GM18526 (cell line): ENCODE measurements around the gene FNTB.

Source experiments
- POLR2A ChIP-seq: IDR thresholded peaks from 3 replicates; pipeline ENCODE4 v1.6.1; 2011; ENCODE audit not compliant: insufficient read length; ENCODE audit errors: extremely low read depth

Gene FNTB

DNA sequence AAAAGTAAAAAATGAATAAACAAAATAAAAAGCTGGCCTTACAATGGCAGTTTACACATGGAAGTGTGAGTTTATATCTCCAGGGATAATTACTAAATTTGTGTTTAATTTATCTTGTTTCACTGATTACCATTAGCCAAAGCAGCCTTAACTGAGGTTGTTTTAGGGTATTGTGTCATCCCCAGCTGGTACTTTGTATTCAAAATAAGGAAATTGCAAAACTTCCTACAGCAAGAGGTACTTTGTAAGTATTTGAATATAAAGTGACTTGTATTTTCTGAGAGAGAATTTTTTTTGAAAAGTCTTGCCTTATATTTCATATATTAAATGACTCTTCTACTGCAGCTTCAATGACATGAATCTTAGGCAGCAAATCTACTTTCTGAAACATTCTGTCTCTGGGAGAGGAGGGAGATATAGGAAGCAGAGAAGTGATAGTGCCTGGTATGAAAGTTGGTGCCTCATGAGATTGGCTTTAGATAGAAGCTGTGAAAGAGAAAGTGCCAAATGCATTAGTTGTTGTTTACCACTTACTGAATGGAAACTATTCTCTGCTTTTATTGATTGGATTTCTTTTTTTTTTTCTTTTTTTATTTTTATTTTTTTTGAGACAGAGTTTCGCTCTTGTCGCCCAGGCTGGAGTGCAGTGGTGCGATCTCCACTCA lies 6.7 kb downstream of the FNTB start:
- TF ChIP-seq POLR2A = no peak

DNA sequence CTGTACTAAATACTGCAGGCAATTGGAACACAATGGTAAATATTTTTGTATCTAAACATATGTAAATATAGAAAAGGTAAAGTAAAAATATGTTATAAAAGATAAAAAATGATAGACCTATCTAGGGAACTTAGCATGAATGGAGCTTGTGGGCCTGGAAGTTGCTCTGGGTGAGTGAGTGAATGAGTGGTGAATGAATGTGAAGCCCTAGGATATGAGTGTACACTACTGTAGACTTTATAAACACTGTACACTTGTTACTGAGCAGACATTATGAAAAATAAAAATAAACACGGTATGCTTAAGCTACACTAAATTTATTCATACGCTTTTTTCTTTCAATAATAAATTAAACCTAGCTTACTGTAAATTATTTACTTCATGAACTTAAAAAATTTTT lies 7.8 kb downstream of the FNTB start:
- TF ChIP-seq POLR2A = no peak

DNA sequence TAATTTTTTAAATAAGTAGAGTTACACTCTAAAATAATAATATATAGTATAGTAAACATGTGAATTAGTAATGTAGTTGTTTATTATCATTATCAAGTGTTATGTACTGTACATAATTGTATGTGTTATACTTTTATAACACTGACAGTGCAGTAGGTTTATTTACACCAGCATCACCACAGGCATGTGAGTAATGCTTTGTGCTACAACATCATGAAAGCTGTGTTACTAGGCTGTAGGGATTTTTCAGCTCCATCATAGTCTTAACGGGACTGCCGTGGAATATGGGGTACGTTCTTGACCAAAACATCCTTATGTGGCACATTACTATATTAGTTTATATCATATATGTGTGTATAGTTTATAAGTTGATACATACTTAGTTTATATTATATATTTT lies 8.6 kb downstream of the FNTB start:
- no peak for TF ChIP-seq POLR2A

DNA sequence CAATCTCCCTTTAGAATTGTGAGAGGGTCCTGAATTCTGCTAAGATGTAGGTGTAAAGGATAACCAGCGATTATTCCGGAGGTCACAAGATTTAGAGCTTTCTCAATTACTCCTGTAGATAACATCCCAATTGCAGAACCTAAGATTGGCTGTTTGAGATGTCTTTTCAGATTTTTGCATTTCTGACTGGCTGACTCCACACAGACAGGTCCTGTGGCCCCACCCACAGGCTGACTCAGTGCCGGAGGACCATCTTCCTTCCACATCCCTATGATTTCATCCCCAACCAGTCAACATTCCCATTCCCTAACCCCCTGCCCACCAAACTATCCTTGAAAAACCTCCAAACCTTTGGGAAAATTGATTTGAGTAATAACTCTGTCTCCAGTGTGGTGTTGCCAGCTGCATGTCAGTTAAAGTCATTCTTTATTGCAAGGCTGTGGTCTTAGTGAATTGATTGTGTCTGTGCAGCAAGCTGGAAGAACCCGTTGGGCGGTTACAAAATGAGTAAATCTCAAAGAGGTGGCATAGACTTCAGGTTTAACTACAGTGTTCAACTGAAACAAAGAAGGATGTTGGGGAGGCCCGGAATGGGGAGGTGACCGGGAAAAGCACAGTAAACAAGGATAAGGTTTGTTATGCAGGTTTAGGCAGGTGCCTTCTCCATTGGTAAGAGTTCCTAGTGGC lies 10.6 kb downstream of the FNTB start:
- no peak for TF ChIP-seq POLR2A

DNA sequence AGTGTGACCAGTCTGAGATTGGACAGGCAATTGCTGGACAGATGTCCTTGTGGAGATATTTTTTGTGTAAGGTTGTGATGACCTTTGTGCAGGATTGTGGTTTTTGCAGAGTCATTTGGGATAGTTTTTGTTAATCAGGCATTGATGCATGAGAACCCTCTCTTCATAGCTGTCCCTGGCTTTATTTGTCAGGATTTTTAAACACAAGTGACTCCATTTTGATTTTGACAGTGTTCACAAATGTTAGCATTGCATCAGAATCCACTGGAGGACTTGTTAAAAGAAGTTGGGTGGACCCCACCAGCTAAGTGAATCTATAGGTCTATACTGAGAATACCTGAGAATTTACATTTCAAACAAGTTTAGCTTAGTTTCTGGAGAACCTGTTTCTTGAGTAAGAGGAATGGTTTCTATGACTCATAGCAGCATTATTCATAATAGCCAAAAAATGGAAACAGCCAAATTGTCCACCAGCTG lies 11.8 kb downstream of the FNTB start:
- no peak for TF ChIP-seq POLR2A

DNA sequence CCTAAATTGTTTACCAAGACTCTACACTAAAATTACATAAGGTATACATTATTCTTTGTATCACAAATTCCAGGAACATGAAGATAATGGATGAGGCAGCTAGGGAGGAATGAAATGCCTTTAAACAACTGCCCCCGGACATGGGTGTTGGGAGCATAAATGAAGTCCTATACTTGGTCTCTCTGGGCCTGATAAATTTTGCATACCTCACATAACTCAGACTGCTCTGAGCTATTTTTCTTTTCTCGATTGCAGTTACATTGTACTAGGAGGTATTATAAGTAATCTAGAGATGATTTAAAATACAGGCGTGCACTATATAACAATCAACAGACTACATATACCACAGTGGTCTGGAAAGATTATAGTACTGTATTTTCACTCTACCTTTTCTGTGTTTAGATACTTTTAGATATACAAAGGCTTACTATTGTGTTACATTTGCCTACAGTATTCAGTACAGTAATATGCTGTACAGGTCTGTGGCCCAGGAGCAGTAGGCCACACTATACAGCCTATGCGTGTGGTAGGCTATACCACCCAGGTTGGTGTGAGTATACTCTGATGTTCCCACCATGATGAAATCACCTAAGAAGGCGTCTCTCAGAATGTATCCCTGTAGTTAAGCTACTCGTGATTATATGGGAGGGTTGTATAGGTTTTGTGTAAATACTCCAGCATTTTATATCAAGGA lies 14.3 kb downstream of the FNTB start:
- no peak for TF ChIP-seq POLR2A

DNA sequence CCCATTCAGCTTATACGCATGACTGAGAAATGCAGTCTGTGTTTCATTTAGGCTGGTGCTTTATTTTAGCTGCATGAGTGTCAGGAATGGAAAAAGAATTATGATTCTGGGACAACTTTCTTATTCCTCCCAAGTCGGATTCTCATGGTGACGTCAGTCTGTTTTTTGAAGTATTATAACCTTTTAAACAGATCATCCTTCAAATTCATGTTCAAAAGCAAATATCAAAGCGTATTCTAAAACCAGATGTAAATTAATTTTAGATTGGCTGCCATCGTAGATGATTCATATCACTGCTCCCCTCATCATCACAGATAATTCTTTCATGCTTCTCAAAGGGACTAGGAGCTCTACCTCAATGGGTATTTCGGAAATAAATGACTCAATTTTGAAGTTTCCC lies 15.0 kb downstream of the FNTB start:
- TF ChIP-seq POLR2A = no peak

DNA sequence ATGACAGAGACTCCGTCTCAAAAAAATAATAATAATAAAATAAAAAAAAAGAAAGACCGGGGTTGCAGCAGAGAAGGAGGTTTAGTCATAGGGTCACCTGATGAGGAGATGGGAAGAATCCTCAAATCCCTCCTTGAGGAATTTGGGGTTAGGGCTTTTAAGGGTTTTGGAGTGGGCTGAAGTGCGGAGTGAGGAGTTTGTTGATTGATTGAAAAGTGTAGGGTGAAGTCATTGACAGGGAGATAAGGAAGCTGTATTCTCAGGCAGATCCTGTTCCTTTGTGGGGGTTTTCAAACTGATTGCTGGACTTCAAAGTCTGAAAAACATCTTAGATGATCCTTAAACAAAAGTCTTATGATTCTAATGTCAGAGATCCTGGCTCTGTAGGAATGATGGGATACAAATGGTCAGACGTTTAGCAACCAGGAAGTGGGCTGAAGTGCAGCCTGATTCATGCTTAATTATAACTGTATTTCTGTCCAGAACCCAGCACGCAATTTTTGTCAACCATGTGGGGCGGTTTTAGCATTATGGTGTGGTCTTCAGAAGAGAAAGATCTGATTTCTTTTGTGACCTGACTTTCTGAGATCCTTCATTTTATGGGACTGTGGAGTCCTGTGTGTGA lies 16.0 kb downstream of the FNTB start:
- no peak for TF ChIP-seq POLR2A

DNA sequence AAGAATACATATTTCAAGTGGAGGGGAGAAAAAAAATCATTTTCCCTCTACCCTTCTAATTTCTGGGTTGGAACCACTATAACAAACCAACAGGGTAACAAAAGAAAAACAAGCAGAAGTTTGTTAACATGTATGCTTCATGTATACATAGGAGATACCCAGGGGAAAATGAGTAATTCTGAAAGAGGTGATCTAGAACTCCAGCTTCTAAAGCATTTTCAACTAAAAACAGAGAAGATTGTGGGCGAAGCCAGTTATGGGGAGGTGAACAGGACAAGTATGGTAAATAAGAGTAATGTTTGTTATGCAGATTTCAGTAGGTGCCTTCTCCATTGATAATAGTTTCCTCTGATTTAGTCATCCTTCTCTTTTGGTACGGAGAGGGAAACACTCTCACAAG lies 16.7 kb downstream of the FNTB start:
- no peak for TF ChIP-seq POLR2A

DNA sequence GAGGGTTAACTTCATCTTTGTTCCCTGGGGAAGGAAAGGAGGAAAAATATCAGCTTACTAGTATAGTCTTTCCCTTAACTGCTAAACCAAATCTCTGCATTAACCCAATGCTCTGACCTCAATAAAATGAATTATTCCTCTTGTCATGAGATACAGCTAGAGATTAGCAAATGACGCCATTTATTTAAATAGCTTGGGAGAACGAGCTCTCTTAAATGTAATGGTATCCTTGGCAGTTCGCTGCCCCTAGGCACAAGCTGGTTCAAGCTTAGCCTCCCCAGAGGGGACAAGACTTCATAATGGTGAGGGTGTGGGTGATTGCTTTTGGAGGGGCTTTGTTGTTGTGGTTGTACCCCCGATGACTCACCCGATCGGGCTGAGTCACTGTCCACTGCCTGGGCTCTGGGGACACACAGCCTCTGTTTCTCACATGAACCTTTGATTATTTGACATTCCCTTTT lies 19.6 kb downstream of the FNTB start:
- TF ChIP-seq POLR2A = no peak

DNA sequence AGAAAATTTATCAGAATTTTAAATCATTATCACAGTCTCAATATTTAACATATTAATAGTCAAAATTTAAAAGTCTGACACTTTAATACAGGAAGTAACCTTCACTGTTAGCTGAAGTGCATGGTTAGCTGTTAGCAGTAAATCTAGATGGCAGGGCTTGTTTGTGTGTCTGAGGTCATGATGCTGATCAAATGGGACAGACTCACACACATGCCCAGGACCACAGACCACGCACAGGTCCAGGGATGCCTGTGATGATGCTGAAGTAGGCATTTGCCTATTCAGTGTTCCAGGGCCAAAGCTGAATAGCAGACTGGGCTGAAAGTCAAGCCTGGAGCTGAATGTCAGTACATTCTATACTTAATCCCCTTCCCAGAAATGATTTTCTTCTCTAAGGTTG lies 20.5 kb downstream of the FNTB start:
- no peak for TF ChIP-seq POLR2A

DNA sequence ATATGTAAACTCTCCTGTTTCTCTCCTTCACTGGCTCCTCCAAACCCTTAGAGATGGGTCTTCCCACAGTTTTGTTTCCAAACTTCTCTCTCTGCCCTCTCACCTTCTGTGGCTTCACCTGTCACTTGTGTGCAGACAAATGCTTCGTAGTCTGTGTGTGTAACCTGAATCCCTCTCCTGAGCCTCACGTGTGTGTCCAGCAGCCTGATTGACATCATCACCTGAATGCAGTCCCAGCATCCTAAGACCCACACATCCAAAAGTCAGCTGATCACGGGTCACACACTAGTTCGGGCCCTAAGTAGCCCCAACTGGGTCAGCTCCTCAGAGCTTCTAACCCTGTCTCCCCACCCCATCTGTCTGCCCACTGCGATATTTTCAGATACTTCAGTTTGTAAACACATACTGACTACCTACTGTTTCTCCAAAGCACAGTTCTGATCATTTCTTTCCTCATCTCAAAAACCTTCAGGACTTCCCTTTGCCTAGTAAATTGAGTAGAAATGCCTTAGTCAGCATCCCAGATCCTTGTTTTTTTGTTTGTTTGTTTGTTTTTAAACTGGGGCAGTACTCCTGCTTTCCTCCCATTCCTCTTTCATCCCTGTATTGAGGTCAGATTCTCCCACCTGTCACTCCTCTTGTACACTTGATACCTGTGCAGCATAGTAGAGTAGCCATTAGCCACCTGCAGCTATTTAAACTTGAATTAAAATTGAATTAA lies 23.7 kb downstream of the FNTB start:
- no peak for TF ChIP-seq POLR2A

DNA sequence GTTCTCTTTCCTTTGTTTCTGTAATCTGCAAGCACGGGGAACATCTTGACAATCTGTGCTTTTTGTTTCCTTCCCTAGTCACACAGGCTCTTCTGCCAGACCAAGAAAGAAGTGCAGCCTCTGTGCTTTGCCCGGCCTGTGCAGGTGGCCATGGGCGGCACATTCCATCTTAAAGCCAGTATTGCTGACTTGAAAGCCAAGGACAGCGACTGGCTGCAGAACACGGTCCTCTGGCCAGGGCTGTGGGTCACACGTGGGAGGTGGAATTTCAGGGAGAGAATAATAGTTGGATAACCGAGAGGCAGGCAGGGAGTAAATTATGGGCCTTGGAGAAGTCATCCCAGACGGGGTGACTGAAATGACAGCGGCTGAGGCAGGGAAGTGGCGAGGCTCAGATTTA lies 24.8 kb downstream of the FNTB start:
- TF ChIP-seq POLR2A = no peak

DNA sequence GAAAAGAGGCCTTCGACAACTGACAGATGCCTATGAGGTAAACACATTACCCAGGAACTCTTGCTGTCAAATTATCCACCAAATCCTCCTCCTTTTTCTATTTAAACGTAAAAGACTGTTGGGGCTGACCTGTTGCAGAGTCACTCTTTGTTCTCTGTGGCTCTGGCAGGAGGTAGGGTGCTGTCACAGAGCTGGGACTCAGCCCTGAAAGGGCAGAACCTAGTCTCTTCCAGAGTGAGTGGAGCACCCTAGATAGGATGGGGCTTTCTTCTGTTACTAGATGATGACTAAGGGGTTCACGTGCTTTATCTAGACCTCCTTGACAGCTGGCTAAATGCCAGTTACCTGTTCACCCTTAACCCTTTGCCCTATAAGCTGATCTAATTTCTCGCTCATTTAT lies 25.7 kb downstream of the FNTB start:
- TF ChIP-seq POLR2A = no peak

DNA sequence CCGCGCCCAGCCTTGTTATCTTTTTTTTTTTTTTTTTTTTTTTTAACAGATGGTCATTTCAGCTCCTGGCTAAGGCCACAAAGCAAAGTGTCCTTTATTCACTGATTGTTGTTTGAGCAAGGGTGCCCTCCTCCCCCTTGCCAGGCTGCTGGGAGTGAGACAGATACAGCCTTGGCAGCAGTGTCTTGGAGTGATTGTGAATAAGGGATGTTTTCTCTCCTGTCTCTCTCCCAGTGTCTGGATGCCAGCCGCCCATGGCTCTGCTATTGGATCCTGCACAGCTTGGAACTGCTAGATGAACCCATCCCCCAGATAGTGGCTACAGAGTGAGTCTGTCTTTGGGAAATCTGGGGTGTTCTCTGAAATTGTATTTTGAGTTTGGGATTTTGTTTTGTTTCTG lies 28.7 kb downstream of the FNTB start:
- TF ChIP-seq POLR2A = no peak
